Fibroblast of lung (primary cell): ENCODE measurements around the gene KREMEN1. TPM values are rescaled to one million over a fixed set of nuclear protein-coding genes. Genes with fewer than 3 reads are reported as not detected.

Source experiments
- DNase-seq, 2 donors: peaks; one replicate each; pipeline versions ENCODE4 v3.0.0 to v3.0.0-alpha.2; 2010; ENCODE audit warnings: low read depth in 2 of 2
- H2AFZ ChIP-seq: 2 replicates; pipeline ENCODE4 v1.5.1; 2012; ENCODE audit warnings: low read length, control low read depth, inconsistent platforms
- H3K27ac ChIP-seq: 2 replicates; pipeline ENCODE4 v1.5.1; 2011; ENCODE audit warnings: low read length, control low read depth; ENCODE audit not compliant: insufficient read depth
- H3K27me3 ChIP-seq: 2 replicates; pipeline ENCODE4 v1.5.1; 2011; ENCODE audit warnings: mild to moderate bottlenecking, low read length; ENCODE audit not compliant: control insufficient read depth, insufficient read depth
- H3K36me3 ChIP-seq: 2 replicates; pipeline ENCODE4 v1.5.1; 2011; ENCODE audit warnings: low read length; ENCODE audit not compliant: control insufficient read depth, insufficient read depth
- H3K4me1 ChIP-seq: 2 replicates; pipeline ENCODE4 v1.5.1; 2011; ENCODE audit warnings: low read length; ENCODE audit not compliant: control insufficient read depth, insufficient read depth; ENCODE audit errors: extremely low read depth
- H3K4me2 ChIP-seq: 2 replicates; pipeline ENCODE4 v1.5.1; 2011; ENCODE audit warnings: low read length, control low read depth; ENCODE audit not compliant: insufficient read depth; ENCODE audit errors: extremely low read depth
- H3K4me3 ChIP-seq, 4 experiments: fragments of 200-600 bp in 1 of 4; sonication (generic) in 1 of 4; replicated peaks in 1 of 4; 2 replicates each; pipeline ENCODE4 v1.5.1; 2011 to 2016; ENCODE audit warnings: low read length in 4 of 4, low read depth in 3 of 4, mild to moderate bottlenecking in 3 of 4, control low read depth in 2 of 4, inconsistent platforms in 1 of 4, mixed read lengths in 1 of 4; ENCODE audit not compliant: insufficient read depth in 1 of 4; ENCODE audit errors: control extremely low read depth in 1 of 4
- H3K79me2 ChIP-seq: 2 replicates; pipeline ENCODE4 v1.5.1; 2012; ENCODE audit warnings: mild to moderate bottlenecking, low read length, inconsistent platforms; ENCODE audit not compliant: control insufficient read depth, insufficient read depth
- H3K9ac ChIP-seq: 2 replicates; pipeline ENCODE4 v1.5.1; 2011; ENCODE audit warnings: mild to moderate bottlenecking, low read length, control low read depth; ENCODE audit not compliant: insufficient read depth
- H3K9me3 ChIP-seq: 2 replicates; pipeline ENCODE4 v1.5.1; 2012; ENCODE audit warnings: low read depth, low read length; ENCODE audit not compliant: control insufficient read depth, insufficient read depth
- H4K20me1 ChIP-seq: 2 replicates; pipeline ENCODE4 v1.5.1; 2011; ENCODE audit warnings: low read length; ENCODE audit not compliant: control insufficient read depth, insufficient read depth; ENCODE audit errors: extremely low read depth
- CTCF ChIP-seq, 2 donors: IDR thresholded peaks in 1 of 2; conservative IDR thresholded peaks in 1 of 2; 1 replicate in 1 of 2; 2 replicates in 1 of 2; pipeline ENCODE4 v1.5.1; 2011 to 2012; ENCODE audit warnings: low read length in 2 of 2, control low read depth in 1 of 2, inconsistent platforms in 1 of 2, low read depth in 1 of 2, mild to moderate bottlenecking in 1 of 2
- EZH2 ChIP-seq: IDR thresholded peaks from 2 replicates; pipeline ENCODE4 v1.5.1; 2012; ENCODE audit warnings: low read length, control low read depth, mild to moderate bottlenecking; ENCODE audit errors: missing control alignments
- polyA plus RNA-seq, 2 donors: library from polyadenylated mRNA; depleted of rRNA in 1 of 2; stranded (reverse) in 1 of 2; unstranded in 1 of 2; fragments of >200 nt; gene quantifications; 2 replicates each; pipeline ENCODE4 v1.2.1, GENCODE V29; 2011 to 2012; ENCODE audit warnings: missing spikeins in 1 of 2
- total RNA-seq: library from RNA; depleted of rRNA; stranded (reverse); fragments of >200 nt; gene quantifications from 2 replicates; pipeline ENCODE4 v1.2.1, GENCODE V29; 2014

The KREMEN1 gene
- total and polyA plus RNA-seq, 2 donors (not counting 1 experiment from before 2014, with no cell fraction given) = 7.0 to 12.9 TPM

GRCh38 chr22:29166180-29166579, 93.3 kb downstream of the KREMEN1 start:
- no peaks in the 10 kb centered on the region for H4K20me1 ChIP-seq

GRCh38 chr22:29167032-29167911, 94.4 kb downstream of the KREMEN1 start:
- H3K4me2 ChIP-seq = no peak overlapping the region
- no peak for TF ChIP-seq CTCF (conservative IDR thresholded peaks at IDR 0.05 in 1 of 2, IDR thresholded peaks at IDR 0.05 in 1 of 2; ENCODE audit: low read depth in 1 of 2, low read length in 2 of 2)
- H3K27me3 ChIP-seq = no peaks in the 10 kb centered on the region
- H3K79me2 ChIP-seq = no peaks in the 10 kb centered on the region
- no peak for DNase-seq
- H4K20me1 ChIP-seq = no peaks in the 10 kb centered on the region
- no peaks in the 10 kb centered on the region for H3K9me3 ChIP-seq
- H3K27ac ChIP-seq = no peak overlapping the region
- H3K4me1 ChIP-seq = no peaks in the 10 kb centered on the region
- H3K36me3 ChIP-seq = no peaks in the 10 kb centered on the region
- H3K9ac ChIP-seq = no peak overlapping the region
- no peak overlapping the region for H2AFZ ChIP-seq
- H3K4me3 ChIP-seq = no peak overlapping the region

More at GRCh38 chr22:29166180-29166579, 93.3 kb downstream of the KREMEN1 start:
- Histone ChIP-seq H3K4me2 (no peak overlapping the region), H3K4me3 (no peak overlapping the region), H3K27ac (no peak overlapping the region), H3K79me2 (no peaks in the 10 kb centered on the region), H3K9ac (no peak overlapping the region), H3K27me3 (no peaks in the 10 kb centered on the region), H3K4me1 (no peaks in the 10 kb centered on the region), H3K9me3 (no peaks in the 10 kb centered on the region), H2AFZ (no peak overlapping the region), H3K36me3 (no peaks in the 10 kb centered on the region)
- no peak for TF ChIP-seq CTCF (conservative IDR thresholded peaks at IDR 0.05 in 1 of 2, IDR thresholded peaks at IDR 0.05 in 1 of 2; ENCODE audit: low read depth in 1 of 2, low read length in 2 of 2)
- no peak for TF ChIP-seq EZH2
- DNase-seq = no peak

- no peaks in the 10 kb centered on the region for H3K36me3 ChIP-seq
- TF ChIP-seq EZH2 (no peak), CTCF (conservative IDR thresholded peaks at IDR 0.05 in 1 of 2, IDR thresholded peaks at IDR 0.05 in 1 of 2; ENCODE audit: low read depth in 1 of 2, low read length in 2 of 2) (no peak)
- no peaks in the 10 kb centered on the region for H3K4me1 ChIP-seq
- H3K27ac ChIP-seq = no peak overlapping the region
- H3K9ac ChIP-seq = no peak overlapping the region
- H3K4me2 ChIP-seq = no peak overlapping the region
- no peaks in the 10 kb centered on the region for H3K27me3 ChIP-seq
- no peaks in the 10 kb centered on the region for H4K20me1 ChIP-seq
- no peak overlapping the region for H3K4me3 ChIP-seq
- no peak overlapping the region for H2AFZ ChIP-seq
- no peaks in the 10 kb centered on the region for H3K79me2 ChIP-seq
- no peaks in the 10 kb centered on the region for H3K9me3 ChIP-seq
- no peak for DNase-seq
These were observed 98.9 kb downstream of the KREMEN1 start for GRCh38 chr22:29171721-29172120.
